Lower lobe of right lung (tissue), 2 donors: ENCODE measurements around the gene VPS8. TPM values are rescaled to one million over a fixed set of nuclear protein-coding genes. Genes with fewer than 3 reads are reported as not detected.
"Not testable (repeated sequence)": the region's sequence is repeated elsewhere in the genome, so short reads cannot be mapped to it uniquely, and the experiment has no call there.

Experiments used
- ATAC-seq, 2 donors: fragments of 200-7000 bp; cut with Tn5 transposase; one replicate each; pipeline ENCODE4 v1.9.1; 2020 to 2022; ENCODE audit warnings: mild to moderate bottlenecking in 2 of 2, moderate library complexity in 2 of 2
- DNase-seq: peaks from one replicate; pipeline ENCODE4 v3.0.0-alpha.2; 2020
- H3K27ac ChIP-seq: fragments of 200-600 bp; one replicate; pipeline ENCODE4 v1.8.0; 2022
- H3K27me3 ChIP-seq: fragments of 200-600 bp; one replicate; pipeline ENCODE4 v1.8.0; 2022; ENCODE audit warnings: low read depth
- H3K36me3 ChIP-seq: fragments of 200-600 bp; one replicate; pipeline ENCODE4 v1.8.0; 2022; ENCODE audit warnings: mild to moderate bottlenecking
- H3K4me1 ChIP-seq: fragments of 200-600 bp; one replicate; pipeline ENCODE4 v1.8.0; 2022
- H3K4me3 ChIP-seq: fragments of 200-600 bp; one replicate; pipeline ENCODE4 v1.8.0; 2022; ENCODE audit warnings: mild to moderate bottlenecking
- H3K9me3 ChIP-seq: fragments of 200-600 bp; one replicate; pipeline ENCODE4 v1.8.0; 2022
- intact Hi-C: fragments of 100-400 bp; cut with DNase I; formaldehyde crosslinking; loops from one replicate; pipeline ENCODE4 v1.11.0; 2022
- total RNA-seq: library from RNA; stranded (reverse); fragmentation: NEBNext Ultra II Directional; extraction: Animal tissue kit (Norgen Biotek cat#: 25700); gene quantifications from one replicate; pipeline ENCODE4 v1.2.1, GENCODE V29; 2021
- TF ChIP-seq, protein P1 (sequence below): fragments of 200-600 bp; IDR thresholded peaks from one replicate; pipeline ENCODE4 v1.8.0; 2022; ENCODE audit warnings: antibody characterized with exemption, mild to moderate bottlenecking
- donor health status: DM: no; HTN: yes; CAD: no; lungs with severe emphysema.

The VPS8 gene
- total RNA-seq, 1 donor from 2014 or later: 84.7 TPM

DNA sequence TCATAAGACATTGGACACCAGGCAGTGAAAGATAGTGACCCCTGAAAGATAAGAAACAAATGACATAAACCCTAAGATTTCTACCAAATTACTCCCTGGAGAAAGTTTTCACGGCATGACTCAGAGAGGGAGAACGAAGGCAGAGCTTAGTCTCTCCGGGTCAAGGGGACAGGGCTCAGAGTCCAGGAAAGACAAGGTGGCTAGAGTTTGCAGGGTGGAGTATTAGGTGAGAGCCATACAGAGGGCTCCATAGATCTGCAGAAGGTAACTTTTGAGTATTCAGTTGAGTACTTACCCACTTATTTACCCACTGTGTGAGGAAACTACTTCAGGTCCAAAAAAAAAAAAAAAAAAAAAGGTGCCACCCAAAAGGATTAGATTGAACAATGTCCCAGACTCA, 197.7 kb downstream of the VPS8 start:
- H3K4me1 ChIP-seq: no peaks in the 10 kb centered on the region
- peaks cover 8% of the 10 kb centered on the region for H3K9me3 ChIP-seq
- intact Hi-C loops: no loop called here
- ATAC-seq (no peak), DNase-seq (no peak)
- TF ChIP-seq, protein P1, sequence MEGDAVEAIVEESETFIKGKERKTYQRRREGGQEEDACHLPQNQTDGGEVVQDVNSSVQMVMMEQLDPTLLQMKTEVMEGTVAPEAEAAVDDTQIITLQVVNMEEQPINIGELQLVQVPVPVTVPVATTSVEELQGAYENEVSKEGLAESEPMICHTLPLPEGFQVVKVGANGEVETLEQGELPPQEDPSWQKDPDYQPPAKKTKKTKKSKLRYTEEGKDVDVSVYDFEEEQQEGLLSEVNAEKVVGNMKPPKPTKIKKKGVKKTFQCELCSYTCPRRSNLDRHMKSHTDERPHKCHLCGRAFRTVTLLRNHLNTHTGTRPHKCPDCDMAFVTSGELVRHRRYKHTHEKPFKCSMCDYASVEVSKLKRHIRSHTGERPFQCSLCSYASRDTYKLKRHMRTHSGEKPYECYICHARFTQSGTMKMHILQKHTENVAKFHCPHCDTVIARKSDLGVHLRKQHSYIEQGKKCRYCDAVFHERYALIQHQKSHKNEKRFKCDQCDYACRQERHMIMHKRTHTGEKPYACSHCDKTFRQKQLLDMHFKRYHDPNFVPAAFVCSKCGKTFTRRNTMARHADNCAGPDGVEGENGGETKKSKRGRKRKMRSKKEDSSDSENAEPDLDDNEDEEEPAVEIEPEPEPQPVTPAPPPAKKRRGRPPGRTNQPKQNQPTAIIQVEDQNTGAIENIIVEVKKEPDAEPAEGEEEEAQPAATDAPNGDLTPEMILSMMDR: no peak
- no peaks in the 10 kb centered on the region for H3K27me3 ChIP-seq
- no peaks in the 10 kb centered on the region for H3K36me3 ChIP-seq
- no peak overlapping the region for H3K27ac ChIP-seq
- no peak overlapping the region for H3K4me3 ChIP-seq

DNA sequence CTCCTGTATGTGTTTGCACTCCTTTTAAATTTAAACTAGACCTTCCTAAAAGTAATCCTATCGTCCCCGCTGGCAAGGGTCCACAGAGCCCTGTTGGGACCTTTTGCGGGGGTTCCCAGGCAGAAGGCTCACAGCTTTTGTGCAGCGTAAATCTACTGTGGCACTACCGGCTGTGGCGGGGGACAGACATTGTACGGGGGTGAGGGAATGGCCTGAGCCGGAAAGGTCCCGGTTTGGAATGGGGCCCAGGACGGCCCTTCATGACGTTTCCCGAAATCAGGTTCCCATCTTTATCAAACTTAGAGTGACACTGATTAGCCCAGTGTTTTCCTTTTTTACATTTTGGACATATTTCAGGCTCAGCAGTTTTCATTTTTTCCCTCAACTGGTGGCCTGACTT, 205.6 kb downstream of the VPS8 start:
- H3K4me1 ChIP-seq, DNase-seq, H3K27me3 ChIP-seq, H3K36me3 ChIP-seq, H3K4me3 ChIP-seq, H3K9me3 ChIP-seq, intact Hi-C loops, ATAC-seq: not testable (repeated sequence)
- peak overlapping the region; percentile 36 for H3K27ac ChIP-seq

DNA sequence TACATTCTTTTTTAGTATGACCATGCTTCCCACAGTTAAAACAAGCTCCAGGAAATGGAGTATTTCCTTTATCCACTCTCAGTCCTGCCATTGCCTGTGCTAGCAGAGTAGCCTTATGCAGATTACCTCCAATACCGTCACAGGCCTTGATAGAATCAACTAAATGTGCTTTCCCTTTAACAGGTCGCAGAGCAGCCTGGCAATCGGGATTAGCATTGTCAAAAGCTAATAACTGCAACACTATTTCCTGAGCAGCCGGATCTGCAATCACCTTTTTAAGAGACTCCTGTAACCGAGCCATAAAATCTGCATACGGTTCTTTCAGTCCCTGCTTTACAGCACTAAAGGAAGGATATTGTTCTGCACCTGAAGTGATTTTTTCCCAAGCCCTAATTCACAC, 206.0 kb downstream of the VPS8 start:
- H3K27me3 ChIP-seq, H3K9me3 ChIP-seq, H3K36me3 ChIP-seq, H3K4me3 ChIP-seq, H3K4me1 ChIP-seq, DNase-seq, intact Hi-C loops, ATAC-seq: not testable (repeated sequence)
- H3K27ac ChIP-seq: peak overlapping the region; percentile 36

DNA sequence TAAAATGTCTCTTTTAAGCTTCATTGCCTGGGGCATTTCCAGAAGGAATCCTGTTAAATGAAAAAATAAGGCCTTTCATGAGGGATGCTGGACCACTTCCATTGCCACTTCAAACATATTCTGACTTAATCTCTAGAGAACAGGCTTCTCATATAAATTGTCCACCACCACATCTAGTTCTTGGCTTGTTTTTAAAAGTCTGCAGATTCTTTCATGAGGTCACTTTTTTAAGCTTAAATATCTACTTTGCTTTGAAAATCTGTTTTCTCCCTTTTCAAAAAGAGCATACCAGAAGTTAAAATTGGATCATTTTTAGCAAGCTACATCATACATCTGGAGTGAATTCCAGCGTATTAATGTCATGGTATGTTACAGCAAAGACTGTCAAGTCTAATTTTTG, 209.3 kb downstream of the VPS8 start:
- H3K27ac ChIP-seq: no peak overlapping the region
- H3K9me3 ChIP-seq: no peaks in the 10 kb centered on the region
- H3K4me3 ChIP-seq: no peak overlapping the region
- H3K4me1 ChIP-seq: no peaks in the 10 kb centered on the region
- TF ChIP-seq, protein P1: no peak
- H3K36me3 ChIP-seq: no peaks in the 10 kb centered on the region
- no peak for DNase-seq
- H3K27me3 ChIP-seq: no peaks in the 10 kb centered on the region
- intact Hi-C loops: no loop called here
- ATAC-seq: no peak

DNA sequence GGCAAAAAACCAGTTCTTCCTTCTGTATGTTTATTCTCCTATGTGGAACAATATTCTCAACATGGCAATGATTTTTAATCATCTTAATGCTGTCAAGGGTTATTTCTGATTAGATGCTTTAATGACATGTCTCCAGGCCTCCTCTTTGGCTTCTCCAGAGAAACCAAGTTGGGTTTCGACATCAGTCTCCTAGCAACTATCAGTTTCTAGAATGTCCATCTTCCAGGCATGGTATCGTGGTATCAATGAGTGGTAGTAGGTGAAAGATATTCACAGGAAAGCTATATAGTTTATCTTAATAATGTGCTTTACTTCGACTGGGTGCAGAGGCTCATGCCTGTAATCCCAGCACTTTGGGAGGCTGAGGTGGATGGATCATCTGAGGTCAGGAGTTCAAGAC, 212.4 kb downstream of the VPS8 start:
- TF ChIP-seq, protein P1: no peak
- Histone ChIP-seq H3K27ac (no peak overlapping the region), H3K9me3 (no peaks in the 10 kb centered on the region), H3K36me3 (no peaks in the 10 kb centered on the region), H3K27me3 (no peaks in the 10 kb centered on the region), H3K4me3 (no peak overlapping the region), H3K4me1 (no peaks in the 10 kb centered on the region)
- ATAC-seq (no peak), DNase-seq (no peak)
- intact Hi-C loops: no loop called here

DNA sequence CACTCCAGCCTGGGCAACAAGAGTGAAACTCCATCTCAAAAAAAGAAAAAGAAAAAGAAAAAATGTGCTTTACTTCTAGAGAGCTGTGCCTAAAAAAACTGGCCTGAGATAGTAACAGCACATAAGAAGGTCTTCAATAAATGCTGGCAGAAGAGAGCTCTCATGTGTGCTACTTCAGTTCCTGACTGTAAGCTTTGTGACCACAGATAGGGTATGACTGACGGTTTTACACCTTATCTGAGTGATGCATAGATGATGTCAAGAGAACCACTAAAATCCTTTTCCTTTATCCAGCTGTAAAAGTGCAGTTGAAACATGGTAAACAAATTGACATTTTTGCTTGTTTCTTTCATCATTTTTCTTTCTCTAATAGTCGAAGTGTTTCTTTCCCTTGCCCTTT, 213.0 kb downstream of the VPS8 start:
- TF ChIP-seq, protein P1: no peak
- intact Hi-C loops: no loop called here
- no peaks in the 10 kb centered on the region for H3K4me1 ChIP-seq

DNA sequence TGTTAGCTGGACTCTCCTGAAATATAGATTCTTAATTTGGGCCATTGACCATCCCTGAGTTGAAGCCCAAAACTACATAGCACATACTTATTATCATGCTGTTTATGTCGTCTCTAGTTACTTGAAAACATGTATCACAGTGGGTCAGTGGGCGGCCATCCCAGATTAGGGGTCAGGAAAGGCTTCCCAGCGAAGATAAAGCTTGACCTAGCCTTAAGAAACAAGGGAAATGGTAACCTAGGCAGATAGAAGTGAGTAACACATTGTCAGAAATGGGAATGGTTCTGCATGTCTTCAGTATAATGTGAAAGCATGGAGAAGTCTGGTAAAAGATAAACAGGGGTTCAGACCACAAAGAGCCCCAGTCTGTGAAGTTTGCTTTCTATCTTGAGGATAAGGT, 216.2 kb downstream of the VPS8 start:
- TF ChIP-seq, protein P1: no peak
- no peak overlapping the region for H3K4me3 ChIP-seq
- no peaks in the 10 kb centered on the region for H3K9me3 ChIP-seq
- DNase-seq: no peak
- H3K27me3 ChIP-seq: no peaks in the 10 kb centered on the region
- no peaks in the 10 kb centered on the region for H3K4me1 ChIP-seq
- intact Hi-C loops: no loop called here
- H3K27ac ChIP-seq: no peak overlapping the region
- H3K36me3 ChIP-seq: peaks cover 4% of the 10 kb centered on the region
- ATAC-seq: no peak

More for the DNA sequence above, 213.0 kb downstream of the VPS8 start:
- Histone ChIP-seq H3K4me3 (no peak overlapping the region), H3K27me3 (no peaks in the 10 kb centered on the region), H3K9me3 (no peaks in the 10 kb centered on the region), H3K36me3 (peaks cover 4% of the 10 kb centered on the region), H3K27ac (no peak overlapping the region)
- no peak for ATAC-seq
- DNase-seq: no peak
